Measurements from ENCODE around the gene FAS. TPM values are rescaled to one million over a fixed set of nuclear protein-coding genes. Genes with fewer than 3 reads are reported as not detected.

The FAS gene
- total and polyA plus RNA-seq, 2 donors (not counting 1 experiment from before 2014, with no cell fraction given) = 11.5 to 12.4 TPM

DNA sequence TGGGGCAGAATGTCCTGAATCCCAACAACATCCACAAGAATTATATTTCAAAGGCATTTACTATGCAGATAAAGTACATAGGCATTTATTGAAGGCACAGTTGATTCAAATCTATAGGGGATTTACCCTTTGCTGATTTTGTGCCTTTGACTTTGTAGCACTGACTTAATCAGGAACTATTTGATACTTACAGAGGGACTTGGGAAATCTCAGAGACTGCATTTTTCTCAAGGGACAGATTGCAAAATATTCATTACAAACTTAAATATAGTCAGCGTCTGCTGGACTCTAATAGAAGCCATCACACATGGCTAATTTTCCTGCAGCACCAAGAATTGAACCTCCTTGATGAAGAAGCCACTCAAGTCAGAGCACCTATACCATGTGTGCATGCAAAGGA lies 44.9 kb downstream of the FAS start:
- H3K4me3 Mint-ChIP-seq = no peak overlapping the region
- CTCF ChIA-PET = interaction anchor here (0.8 kb wide), 1 partner anchor 179 kb away, joined by 3 read pairs; no protein-coding TSS in a partner anchor
- Histone ChIP-seq H3K4me1 (ENCODE audit: control insufficient read depth in 2 of 2, insufficient read depth in 2 of 2, low read length in 2 of 2) (peaks cover 8% of the 10 kb centered on the region in 2 donors), H3K27me3 (replicated peaks in 1 of 4; ENCODE audit: control extremely low read depth in 1 of 4, control insufficient read depth in 3 of 4, insufficient read depth in 4 of 4, low read length in 3 of 4) (no peaks in the 10 kb centered on the region), H4K20me1 (ENCODE audit: control insufficient read depth, insufficient read depth, low read length, poor library complexity, severe bottlenecking) (no peaks in the 10 kb centered on the region), H3K79me2 (ENCODE audit: control insufficient read depth, insufficient read depth, low read length) (no peaks in the 10 kb centered on the region), H3K27ac (ENCODE audit: low read length in 2 of 2) (no peak overlapping the region), H2AFZ (ENCODE audit: insufficient read depth, low read depth, low read length, poor library complexity, severe bottlenecking) (no peak overlapping the region), H3K36me3 (replicated peaks in 1 of 2; ENCODE audit: control extremely low read depth in 1 of 2, control insufficient read depth in 1 of 2, extremely low read depth in 1 of 2, insufficient read depth in 2 of 2, low read length in 1 of 2) (no peaks in the 10 kb centered on the region), H3K4me3 (ENCODE audit: control extremely low read depth in 1 of 5, extremely low read depth in 1 of 5, insufficient read depth in 1 of 5, low read depth in 2 of 5, low read length in 4 of 5) (no peak overlapping the region), H3K4me2 (replicated peaks; ENCODE audit: low read depth, low read length, poor library complexity, severe bottlenecking) (no peak overlapping the region), H3K9ac (ENCODE audit: low read length) (no peak overlapping the region), H3K9me3 (ENCODE audit: control extremely low read depth in 1 of 3, control insufficient read depth in 2 of 3, insufficient read depth in 1 of 3, low read length in 2 of 3) (no peaks in the 10 kb centered on the region)
- no peak for DNase-seq
- peaks cover 8% of the 10 kb centered on the region for H3K4me1 Mint-ChIP-seq
- intact Hi-C loops (cut with micrococcal nuclease) = loop anchor here (10.0 kb wide), 2 partner anchors 201 to 529 kb away; no protein-coding TSS in a partner anchor
- H3K9me3 Mint-ChIP-seq (ENCODE audit: insufficient read depth) = no peaks in the 10 kb centered on the region
- no CpG with 5 or more reads among the region's 1 CpG for WGBS (ENCODE audit: insufficient coverage)
- ATAC-seq (ENCODE audit: low read depth) = no peak
- no peak for TF ChIP-seq EZH2 (IDR thresholded peaks at IDR 0.05; ENCODE audit: borderline replicate concordance, insufficient read depth, low read depth, low read length, poor library complexity, severe bottlenecking)
- TF ChIP-seq CTCF (IDR thresholded peaks at IDR 0.05) = no peak
- no peak overlapping the region for H3K27ac Mint-ChIP-seq
- no peaks in the 10 kb centered on the region for H3K27me3 Mint-ChIP-seq
- POLR2A ChIA-PET = no interaction called here

DNA sequence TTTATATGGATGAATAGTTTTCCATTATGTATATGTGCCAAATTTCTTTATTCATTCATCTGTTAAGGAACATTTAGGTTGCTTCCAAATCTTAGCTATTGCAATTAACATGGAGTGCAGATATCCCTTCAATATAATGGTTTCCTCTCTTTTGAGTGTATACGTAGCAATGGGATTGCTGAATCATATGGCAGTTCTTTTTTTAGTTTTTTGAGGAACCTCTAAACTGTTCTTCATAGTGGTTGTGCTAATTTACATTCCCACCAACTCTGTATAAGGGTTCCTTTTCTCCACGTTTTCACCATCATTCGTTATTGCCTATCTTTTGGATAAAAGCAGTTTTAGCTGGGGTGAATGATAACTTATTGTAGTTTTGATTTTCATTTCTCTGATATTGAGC lies 46.5 kb downstream of the FAS start:
- intact Hi-C loops (cut with micrococcal nuclease) = loop anchor here (10.0 kb wide), 2 partner anchors 202 to 528 kb away; no protein-coding TSS in a partner anchor

More for the DNA sequence above, 46.5 kb downstream of the FAS start:
- Histone ChIP-seq H3K9ac (ENCODE audit: low read length) (no peak overlapping the region), H2AFZ (ENCODE audit: insufficient read depth, low read depth, low read length, poor library complexity, severe bottlenecking) (no peak overlapping the region), H3K4me3 (ENCODE audit: control extremely low read depth in 1 of 5, extremely low read depth in 1 of 5, insufficient read depth in 1 of 5, low read depth in 2 of 5, low read length in 4 of 5) (no peak overlapping the region), H3K36me3 (replicated peaks in 1 of 2; ENCODE audit: control extremely low read depth in 1 of 2, control insufficient read depth in 1 of 2, extremely low read depth in 1 of 2, insufficient read depth in 2 of 2, low read length in 1 of 2) (no peaks in the 10 kb centered on the region), H3K79me2 (ENCODE audit: control insufficient read depth, insufficient read depth, low read length) (no peaks in the 10 kb centered on the region), H3K4me1 (ENCODE audit: control insufficient read depth in 2 of 2, insufficient read depth in 2 of 2, low read length in 2 of 2) (peaks cover 6% of the 10 kb centered on the region in 2 donors), H4K20me1 (ENCODE audit: control insufficient read depth, insufficient read depth, low read length, poor library complexity, severe bottlenecking) (no peaks in the 10 kb centered on the region), H3K4me2 (replicated peaks; ENCODE audit: low read depth, low read length, poor library complexity, severe bottlenecking) (no peak overlapping the region), H3K27ac (ENCODE audit: low read length in 2 of 2) (no peak overlapping the region), H3K9me3 (ENCODE audit: control extremely low read depth in 1 of 3, control insufficient read depth in 2 of 3, insufficient read depth in 1 of 3, low read length in 2 of 3) (no peaks in the 10 kb centered on the region), H3K27me3 (replicated peaks in 1 of 4; ENCODE audit: control extremely low read depth in 1 of 4, control insufficient read depth in 3 of 4, insufficient read depth in 4 of 4, low read length in 3 of 4) (no peaks in the 10 kb centered on the region)
- H3K27me3 Mint-ChIP-seq = no peaks in the 10 kb centered on the region
- WGBS (ENCODE audit: insufficient coverage) = no CpG with 5 or more reads among the region's 3 CpGs
- no peak for DNase-seq
- ATAC-seq (ENCODE audit: low read depth) = no peak
- no peaks in the 10 kb centered on the region for H3K9me3 Mint-ChIP-seq (ENCODE audit: insufficient read depth)
- H3K27ac Mint-ChIP-seq = no peak overlapping the region
- H3K4me1 Mint-ChIP-seq = peaks cover 5% of the 10 kb centered on the region
- ChIA-PET POLR2A (no interaction called here), CTCF (interaction anchor here (0.7 to 1.6 kb wide), 5 partner anchors 8 to 178 kb away, joined by 3 to 6 read pairs (median 4); no protein-coding TSS in a partner anchor)
- TF ChIP-seq CTCF (IDR thresholded peaks at IDR 0.05) = no peak
- TF ChIP-seq EZH2 (IDR thresholded peaks at IDR 0.05; ENCODE audit: borderline replicate concordance, insufficient read depth, low read depth, low read length, poor library complexity, severe bottlenecking) = no peak
- no peak overlapping the region for H3K4me3 Mint-ChIP-seq

All from B cell (primary cell).